WTC11 (cell line): ENCODE measurements around the gene ERMAP. TPM values are rescaled to one million over a fixed set of nuclear protein-coding genes. Genes with fewer than 3 reads are reported as not detected.
A peak's percentile ranks its signal among the peaks of the same experiment; 100 is the strongest.

Experiments
- ATAC-seq: fragments of 200-7000 bp; cut with Tn5 transposase; 2 replicates; pipeline ENCODE4 v1.10.0; 2021; ENCODE audit warnings: mild to moderate bottlenecking, moderate library complexity
- CTCF ChIA-PET: fragments of 300-600 bp; sonication (Branson Sonifier 250); formaldehyde crosslinking; loops from one replicate; lab custom pipeline; 2021; ENCODE audit warnings: antibody characterized with exemption; lab: Charles Lee
- POLR2A ChIA-PET: fragments of 350-600 bp; sonication (Branson Sonifier 250); formaldehyde crosslinking; loops from one replicate; lab custom pipeline; 2021; ENCODE audit warnings: antibody characterized with exemption; lab: Charles Lee
- DNase-seq: peaks from one replicate; pipeline ENCODE4 v3.0.0; 2021; ENCODE audit warnings: low spot score
- H3K27ac Mint-ChIP-seq: 2 replicates; pipeline ENCODE4 v1.8.0; 2021; ENCODE audit warnings: mixed read lengths
- H3K27me3 Mint-ChIP-seq: 2 replicates; pipeline ENCODE4 v1.8.0; 2021; ENCODE audit warnings: low read depth, mild to moderate bottlenecking, moderate library complexity, mixed read lengths
- H3K36me3 Mint-ChIP-seq: 2 replicates; pipeline ENCODE4 v1.8.0; 2021; ENCODE audit warnings: mixed read lengths
- H3K4me1 Mint-ChIP-seq: 2 replicates; pipeline ENCODE4 v1.8.0; 2022; ENCODE audit warnings: mixed read lengths
- H3K4me3 Mint-ChIP-seq: 2 replicates; pipeline ENCODE4 v1.8.0; 2021; ENCODE audit warnings: mild to moderate bottlenecking, moderate library complexity, mixed read lengths
- H3K9me3 Mint-ChIP-seq: 2 replicates; pipeline ENCODE4 v1.8.0; 2021; ENCODE audit warnings: mixed read lengths
- E2F4 ChIP-seq: sonication (generic); formaldehyde crosslinking; IDR thresholded peaks from 2 replicates; pipeline ENCODE4 v1.8.1; 2022; ENCODE audit warnings: low read depth, mild to moderate bottlenecking, moderate library complexity, missing genetic modification reagents, borderline replicate concordance
- E2F5 ChIP-seq: sonication (generic); formaldehyde crosslinking; IDR thresholded peaks from 2 replicates; pipeline ENCODE4 v1.8.1; 2022; ENCODE audit warnings: mild to moderate bottlenecking, moderate library complexity, missing genetic modification reagents
- EMX1 ChIP-seq: fragments of 250-450 bp; sonication (Bioruptor Pico); IDR thresholded peaks from 2 replicates; pipeline ENCODE4 v1.8.0; 2021; ENCODE audit warnings: mild to moderate bottlenecking
- FOXK1 ChIP-seq: sonication (generic); formaldehyde crosslinking; IDR thresholded peaks from 2 replicates; pipeline ENCODE4 v1.8.0; 2022; ENCODE audit warnings: mild to moderate bottlenecking, moderate library complexity, missing genetic modification reagents
- FOXP1 ChIP-seq: sonication (generic); formaldehyde crosslinking; IDR thresholded peaks from 2 replicates; pipeline ENCODE4 v1.8.0; 2022; ENCODE audit warnings: missing genetic modification reagents, mild to moderate bottlenecking, moderate library complexity, borderline replicate concordance
- GABPB1 ChIP-seq: sonication (generic); formaldehyde crosslinking; IDR thresholded peaks from 2 replicates; pipeline ENCODE4 v1.8.1; 2023; ENCODE audit warnings: mild to moderate bottlenecking, missing genetic modification reagents
- HMGXB4 ChIP-seq: sonication (generic); formaldehyde crosslinking; IDR thresholded peaks from 2 replicates; pipeline ENCODE4 v1.8.1; 2023; ENCODE audit warnings: mild to moderate bottlenecking, moderate library complexity, missing genetic modification reagents
- MAX ChIP-seq: sonication (generic); formaldehyde crosslinking; IDR thresholded peaks from 2 replicates; pipeline ENCODE4 v1.8.0; 2022; ENCODE audit warnings: mild to moderate bottlenecking, missing genetic modification reagents
- PRDM15 ChIP-seq: sonication (generic); formaldehyde crosslinking; IDR thresholded peaks from 2 replicates; pipeline ENCODE4 v1.8.0; 2022; ENCODE audit warnings: missing genetic modification reagents
- STAT6 ChIP-seq: sonication (generic); formaldehyde crosslinking; conservative IDR thresholded peaks from 2 replicates; pipeline ENCODE4 v1.8.1; 2023; ENCODE audit warnings: mild to moderate bottlenecking, low read depth, missing genetic modification reagents, moderate library complexity
- ZNF138 ChIP-seq: sonication (generic); formaldehyde crosslinking; conservative IDR thresholded peaks from 2 replicates; pipeline ENCODE4 v1.8.1; 2022; ENCODE audit warnings: mild to moderate bottlenecking, moderate library complexity, missing genetic modification reagents
- ZNF219 ChIP-seq: sonication (generic); formaldehyde crosslinking; IDR thresholded peaks from 2 replicates; pipeline ENCODE4 v1.8.0; 2023; ENCODE audit warnings: missing genetic modification reagents, mild to moderate bottlenecking, borderline replicate concordance
- ZNF232 ChIP-seq: sonication (generic); formaldehyde crosslinking; IDR thresholded peaks from 2 replicates; pipeline ENCODE4 v1.8.0; 2022; ENCODE audit warnings: mild to moderate bottlenecking, missing genetic modification reagents
- ZNF425 ChIP-seq: fragments of 250-450 bp; sonication (Bioruptor Pico); conservative IDR thresholded peaks from 2 replicates; pipeline ENCODE4 v1.9.0; 2021; ENCODE audit warnings: mild to moderate bottlenecking
- total RNA-seq: library from RNA; stranded (reverse); gene quantifications from 3 replicates; pipeline ENCODE4 v1.2.3, GENCODE V29; 2021

Gene ERMAP
- total RNA-seq, 1 experiment from 2014 or later: 2.6 TPM

- TF ChIP-seq HMGXB4 (CRISPR knock-in tag): 0 out of 2 replicates have a peak, but pooled peaks have one; percentile 1
- TF ChIP-seq MAX (CRISPR knock-in tag): peak; percentile 50; the same call in 1 of the 2 replicates
- TF ChIP-seq PRDM15 (CRISPR knock-in tag): 0 out of 2 replicates have a peak, but pooled peaks have one; percentile 57
- TF ChIP-seq STAT6 (CRISPR knock-in tag): no peak
- H3K36me3 Mint-ChIP-seq: peaks cover 25% of the 10 kb centered on the region
- ChIA-PET POLR2A (interaction anchor here (0.5 to 1.2 kb wide), 9 partner anchors 21 to 569 kb away, joined by 3 to 8 read pairs (median 3); partner anchors contain the start of genes C1orf50, CLDN19 and P3H1), CTCF (interaction anchor here (0.6 to 3.3 kb wide), 33 partner anchors 8 to 440 kb away, joined by 3 to 21 read pairs (median 5); partner anchors contain the start of genes C1orf210, C1orf50, CFAP57 and EBNA1BP2)
- no peak for DNase-seq
- peaks cover 24% of the 10 kb centered on the region for H3K4me1 Mint-ChIP-seq
- H3K27me3 Mint-ChIP-seq: no peaks in the 10 kb centered on the region
- H3K4me3 Mint-ChIP-seq: peak overlapping the region; percentile 95
- H3K9me3 Mint-ChIP-seq: no peaks in the 10 kb centered on the region
- peak overlapping the region; percentile 90 for H3K27ac Mint-ChIP-seq
- ATAC-seq: no peak
Observed at GRCh38 chr1:42845866-42846256, 28.9 kb downstream of the ERMAP start.

GRCh38 chr1:42846257-42847110 is 29.6 kb downstream of the ERMAP start, which contains the start of gene ZNF691:
Gene ZNF691, plus strand, starts transcription at chr1:42846613. Its CDS starts 3,046 bp downstream, at chr1:42849659.
- H3K27me3 Mint-ChIP-seq: no peaks in the 10 kb centered on the region; the same call in 1 of the 2 replicates
- POLR2A ChIA-PET: interaction anchor here (0.5 to 1.3 kb wide), 14 partner anchors 22 to 954 kb away, joined by 3 to 8 read pairs (median 3); partner anchors contain the start of genes C1orf50, CLDN19 and P3H1
- H3K36me3 Mint-ChIP-seq: peaks cover 31% of the 10 kb centered on the region
- no peak for TF ChIP-seq ZNF138
- no peak for TF ChIP-seq EMX1 (CRISPR knock-in tag)
- no peak; the same call in 1 of the 2 replicates for TF ChIP-seq FOXP1 (CRISPR knock-in tag)
- peak; percentile 69; the same call in 1 of the 2 replicates for TF ChIP-seq E2F5 (CRISPR knock-in tag)
- TF ChIP-seq E2F4 (CRISPR knock-in tag): no peak
- TF ChIP-seq ZNF425 (CRISPR knock-in tag): no peak
- TF ChIP-seq ZNF219 (CRISPR knock-in tag): no peak
- TF ChIP-seq FOXK1 (CRISPR knock-in tag): 0 out of 2 replicates have a peak, but pooled peaks have one; percentile 8
- TF ChIP-seq ZNF232 (CRISPR knock-in tag): peak; percentile 53; the same call in 1 of the 2 replicates
- TF ChIP-seq GABPB1 (CRISPR knock-in tag): no peak
- 0 out of 2 replicates have a peak, but pooled peaks have one; percentile 50 for TF ChIP-seq HMGXB4 (CRISPR knock-in tag)

More at GRCh38 chr1:42846257-42847110, 29.6 kb downstream of the ERMAP start, which contains the start of gene ZNF691:
- Mint-ChIP-seq H3K27ac (peak within 1 kb of the TSS; percentile 90), H3K4me1 (peaks cover 24% of the 10 kb centered on the region), H3K4me3 (peak within 1 kb of the TSS; percentile 95), H3K9me3 (no peaks in the 10 kb centered on the region; the same call in 1 of the 2 replicates)
- DNase-seq: peak; percentile 94
- CTCF ChIA-PET: interaction anchor here (0.6 to 3.3 kb wide), 36 partner anchors 9 to 1088 kb away, joined by 3 to 21 read pairs (median 4); partner anchors contain the start of genes C1orf210, C1orf50, CFAP57 and EBNA1BP2
- peak; percentile 99 for ATAC-seq
